Stomach (tissue), 9 donors: Measurements from ENCODE around the gene LRFN2. TPM values are rescaled to one million over a fixed set of nuclear protein-coding genes. Genes with fewer than 3 reads are reported as not detected.

Source experiments
- DNase-seq, 2 donors: peaks; one replicate each; pipeline versions ENCODE4 v3.0.0 to v3.0.0-alpha.2; 2013 to 2019
- H3K27ac ChIP-seq, 5 donors: fragments of 200-600 bp in 4 of 5; sonication (generic) in 4 of 5; one replicate each; pipeline ENCODE4 v1.5.1; 2013 to 2019; ENCODE audit warnings: mild to moderate bottlenecking in 1 of 5, moderate library complexity in 1 of 5
- H3K27me3 ChIP-seq, 3 donors: fragments of 200-600 bp; sonication (generic); one replicate each; pipeline ENCODE4 v1.5.1; 2017 to 2019; ENCODE audit warnings: mixed run types in 1 of 3
- H3K36me3 ChIP-seq, 4 donors: fragments of 200-600 bp; sonication (generic); 1 replicate in 3 of 4; 2 replicates in 1 of 4; pipeline ENCODE4 v1.5.1; 2016 to 2019
- H3K4me1 ChIP-seq, 4 donors: fragments of 200-600 bp; sonication (generic); one replicate each; pipeline ENCODE4 v1.5.1; 2016 to 2019
- H3K4me3 ChIP-seq, 4 donors: fragments of 200-600 bp; sonication (generic) in 3 of 4; one replicate each; pipeline ENCODE4 v1.5.1; 2016 to 2019; ENCODE audit warnings: mild to moderate bottlenecking in 1 of 4
- H3K9me3 ChIP-seq, 4 donors: fragments of 200-600 bp; sonication (generic); one replicate each; pipeline ENCODE4 v1.5.1; 2016 to 2019
- EP300 ChIP-seq: sonication (generic); formaldehyde crosslinking; IDR thresholded peaks from one replicate; pipeline ENCODE4 v1.6.1; 2017; ENCODE audit warnings: antibody characterized with exemption
- POLR2A ChIP-seq, 4 donors: fragments of 450-650 bp; IDR thresholded peaks; one replicate each; pipeline ENCODE4 v1.6.1; 2016; ENCODE audit warnings: antibody characterized with exemption in 4 of 4, control low read depth in 2 of 4, mild to moderate bottlenecking in 1 of 4, moderate library complexity in 1 of 4
- POLR2AphosphoS5 ChIP-seq, 3 donors: sonication (generic); formaldehyde crosslinking; IDR thresholded peaks; one replicate each; pipeline ENCODE4 v1.6.1; 2016; ENCODE audit warnings: antibody characterized with exemption in 3 of 3
- WGBS, 5 donors: extraction: QIAGEN DNeasy Blood & Tissue Kit in 3 of 5; methylation state at CpG; one replicate each; pipeline versions ENCODE4 v1.1.5 to v1.1.7; 2013 to 2018; 5-methylcytosine and 5-hydroxymethylcytosine counted together
- intact Hi-C: fragments of 100-400 bp; cut with DNase I; formaldehyde crosslinking; loops from one replicate; pipeline ENCODE4 v1.15.1; 2023; ENCODE audit warnings: low total_unique reads
- polyA plus RNA-seq, 3 donors: library from polyadenylated mRNA; stranded (reverse); fragments of 200-250 nt; gene quantifications; one replicate each; pipeline ENCODE4 v1.2.3, GENCODE V29; 2013
- total RNA-seq, 5 donors: library from RNA; depleted of rRNA; stranded (reverse); fragments of >200 nt; gene quantifications; one replicate each; pipeline versions ENCODE4 v1.1.0 to v1.2.3, GENCODE V29; 2014 to 2016
- TF ChIP-seq, protein P1 (sequence below), 7 experiments: fragments of 450-650 bp in 4 of 7; fragments of 200-600 bp in 3 of 7; sonication (generic) in 3 of 7; IDR thresholded peaks; one replicate each; pipeline ENCODE4 v1.5.1; 2016 to 2019; ENCODE audit warnings: antibody characterized with exemption in 7 of 7, control low read depth in 2 of 7, mild to moderate bottlenecking in 1 of 7
- donor health status: healthy with polysubstance abuse.
- donor health status: Bipolar disorder and iron deficiency.
- donor health status: healthy.

LRFN2 gene
- total and polyA plus RNA-seq, 8 donors = 0.10 TPM; not detected in 7

DNA sequence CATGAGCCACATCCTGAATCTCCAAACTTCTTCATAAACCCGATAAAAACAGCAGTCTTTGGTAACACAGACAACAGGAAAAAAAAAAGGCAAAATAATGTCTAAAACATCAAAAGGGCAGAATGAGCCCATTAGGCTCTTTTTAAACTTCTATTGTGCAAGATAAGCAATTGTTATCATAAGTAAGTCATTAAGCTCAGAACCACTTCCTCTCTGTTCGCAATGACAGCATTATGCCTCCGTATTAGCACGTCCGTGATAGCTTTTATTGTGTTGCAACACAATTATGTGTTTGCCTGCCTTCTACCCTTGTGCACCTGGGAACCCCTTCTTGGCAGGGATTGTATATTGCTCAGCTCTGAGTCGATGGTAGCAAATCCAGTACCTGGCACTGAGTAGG, 147.1 kb downstream of the LRFN2 start:
- H3K9me3 ChIP-seq = no peaks in the 10 kb centered on the region
- no peaks in the 10 kb centered on the region for H3K27me3 ChIP-seq
- no peak for TF ChIP-seq EP300
- no peak for TF ChIP-seq POLR2AphosphoS5 (IDR thresholded peaks at IDR 0.05)
- TF ChIP-seq, protein P1, sequence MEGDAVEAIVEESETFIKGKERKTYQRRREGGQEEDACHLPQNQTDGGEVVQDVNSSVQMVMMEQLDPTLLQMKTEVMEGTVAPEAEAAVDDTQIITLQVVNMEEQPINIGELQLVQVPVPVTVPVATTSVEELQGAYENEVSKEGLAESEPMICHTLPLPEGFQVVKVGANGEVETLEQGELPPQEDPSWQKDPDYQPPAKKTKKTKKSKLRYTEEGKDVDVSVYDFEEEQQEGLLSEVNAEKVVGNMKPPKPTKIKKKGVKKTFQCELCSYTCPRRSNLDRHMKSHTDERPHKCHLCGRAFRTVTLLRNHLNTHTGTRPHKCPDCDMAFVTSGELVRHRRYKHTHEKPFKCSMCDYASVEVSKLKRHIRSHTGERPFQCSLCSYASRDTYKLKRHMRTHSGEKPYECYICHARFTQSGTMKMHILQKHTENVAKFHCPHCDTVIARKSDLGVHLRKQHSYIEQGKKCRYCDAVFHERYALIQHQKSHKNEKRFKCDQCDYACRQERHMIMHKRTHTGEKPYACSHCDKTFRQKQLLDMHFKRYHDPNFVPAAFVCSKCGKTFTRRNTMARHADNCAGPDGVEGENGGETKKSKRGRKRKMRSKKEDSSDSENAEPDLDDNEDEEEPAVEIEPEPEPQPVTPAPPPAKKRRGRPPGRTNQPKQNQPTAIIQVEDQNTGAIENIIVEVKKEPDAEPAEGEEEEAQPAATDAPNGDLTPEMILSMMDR (IDR thresholded peaks at IDR 0.05) = no peak
- TF ChIP-seq POLR2A (IDR thresholded peaks at IDR 0.05) = no peak
- no peak overlapping the region for H3K4me3 ChIP-seq
- WGBS, 5 donors = 14 to 40% (median 27%) methylated on average over 6 of the region's 6 CpGs
- no peaks in the 10 kb centered on the region for H3K36me3 ChIP-seq
- H3K4me1 ChIP-seq = no peaks in the 10 kb centered on the region
- DNase-seq = peak in 1 of 2 donors; percentile 37
- H3K27ac ChIP-seq = no peak overlapping the region
- intact Hi-C loops = no loop called here

DNA sequence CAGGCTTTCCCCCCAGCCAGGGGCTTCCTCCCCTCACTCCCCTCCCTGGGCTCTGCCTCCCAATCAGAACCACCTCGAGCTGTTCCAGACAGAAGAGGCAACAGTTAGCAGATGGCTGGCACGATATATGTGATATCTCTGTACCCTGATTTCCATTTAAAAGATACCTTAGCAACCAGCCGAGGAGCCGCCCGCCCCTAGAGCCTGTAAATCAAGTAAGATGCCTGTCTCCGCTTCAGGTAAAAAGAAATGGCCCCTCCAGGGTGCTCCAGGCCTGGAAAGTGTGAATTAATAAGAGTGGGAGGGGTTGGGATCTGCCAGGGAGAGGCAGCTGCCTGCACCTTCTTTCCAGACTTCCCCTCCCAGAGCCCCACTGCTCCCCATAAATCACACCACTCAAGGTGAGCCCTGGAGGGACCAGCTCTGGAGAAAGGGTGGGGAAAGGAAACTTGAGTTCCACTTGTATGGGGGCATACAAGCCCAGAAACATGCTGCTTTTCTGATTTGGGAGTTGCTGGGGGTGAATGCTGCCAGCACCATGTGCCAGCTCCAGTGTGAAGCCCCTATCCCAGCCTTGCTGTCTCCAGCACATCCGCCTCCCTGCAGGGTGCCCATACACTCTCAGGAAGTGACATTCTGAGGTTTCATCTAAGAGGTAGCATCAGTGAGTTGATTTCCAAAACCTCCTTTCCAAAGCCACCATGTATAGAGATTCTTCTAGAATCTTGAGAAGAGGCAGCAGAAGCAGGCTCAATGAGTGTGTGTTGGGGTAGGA, 148.0 kb downstream of the LRFN2 start:
- 74 to 92% (median 88%) methylated on average over 7 of the region's 7 CpGs for WGBS, 5 donors
- no peak overlapping the region for H3K27ac ChIP-seq
- TF ChIP-seq EP300 = no peak
- TF ChIP-seq POLR2A (IDR thresholded peaks at IDR 0.05) = no peak
- no peak for TF ChIP-seq POLR2AphosphoS5 (IDR thresholded peaks at IDR 0.05)
- TF ChIP-seq, protein P1 (IDR thresholded peaks at IDR 0.05) = no peak

DNA sequence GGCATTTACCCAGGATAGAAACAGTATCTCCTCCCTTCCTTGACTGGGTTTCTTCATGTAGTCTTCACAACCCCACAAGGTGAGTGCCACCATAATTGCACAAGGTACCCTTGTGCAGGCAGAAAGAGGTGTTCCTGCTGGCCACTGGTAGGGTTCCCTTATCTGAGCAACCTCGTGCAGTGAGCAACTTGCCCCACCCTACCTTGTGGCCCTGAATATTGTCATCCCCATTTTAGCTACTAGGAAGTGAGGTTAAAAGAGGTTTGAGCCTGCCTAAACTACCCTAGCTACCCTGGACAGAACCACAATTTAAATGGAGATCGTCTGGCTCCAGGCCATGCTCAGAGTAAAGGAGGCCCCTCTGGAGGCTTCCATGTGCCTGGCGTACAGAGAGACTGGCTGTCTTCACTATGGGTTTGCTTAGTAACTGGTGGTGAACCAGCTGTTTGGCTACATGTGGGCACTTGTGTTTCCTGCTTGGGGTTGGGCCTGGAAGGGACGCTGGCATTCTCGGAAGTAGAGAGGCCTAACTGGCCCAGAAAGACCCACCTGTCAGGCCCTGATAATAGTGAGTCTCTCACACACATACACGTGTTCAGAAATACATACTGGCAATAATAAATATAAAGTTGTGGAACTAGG, 148.8 kb downstream of the LRFN2 start:
- intact Hi-C loops = no loop called here
- WGBS, 5 donors = 68 to 81% (median 71%) methylated on average over 5 to 6 of the region's 6 CpGs
- no peaks in the 10 kb centered on the region for H3K36me3 ChIP-seq
- no peak overlapping the region for H3K27ac ChIP-seq
- no peaks in the 10 kb centered on the region for H3K27me3 ChIP-seq
- H3K9me3 ChIP-seq = no peaks in the 10 kb centered on the region
- peak in 1 of 2 donors; percentile 12 for DNase-seq
- no peak for TF ChIP-seq POLR2AphosphoS5 (IDR thresholded peaks at IDR 0.05)
- TF ChIP-seq, protein P1 (IDR thresholded peaks at IDR 0.05) = no peak
- TF ChIP-seq POLR2A (IDR thresholded peaks at IDR 0.05) = no peak
- TF ChIP-seq EP300 = no peak
- H3K4me3 ChIP-seq = no peak overlapping the region
- H3K4me1 ChIP-seq = no peaks in the 10 kb centered on the region

More for the DNA sequence above, 148.0 kb downstream of the LRFN2 start:
- Histone ChIP-seq H3K27me3 (no peaks in the 10 kb centered on the region), H3K36me3 (no peaks in the 10 kb centered on the region), H3K9me3 (no peaks in the 10 kb centered on the region), H3K4me3 (no peak overlapping the region), H3K4me1 (no peaks in the 10 kb centered on the region)
- DNase-seq = no peak
- intact Hi-C loops = no loop called here

DNA sequence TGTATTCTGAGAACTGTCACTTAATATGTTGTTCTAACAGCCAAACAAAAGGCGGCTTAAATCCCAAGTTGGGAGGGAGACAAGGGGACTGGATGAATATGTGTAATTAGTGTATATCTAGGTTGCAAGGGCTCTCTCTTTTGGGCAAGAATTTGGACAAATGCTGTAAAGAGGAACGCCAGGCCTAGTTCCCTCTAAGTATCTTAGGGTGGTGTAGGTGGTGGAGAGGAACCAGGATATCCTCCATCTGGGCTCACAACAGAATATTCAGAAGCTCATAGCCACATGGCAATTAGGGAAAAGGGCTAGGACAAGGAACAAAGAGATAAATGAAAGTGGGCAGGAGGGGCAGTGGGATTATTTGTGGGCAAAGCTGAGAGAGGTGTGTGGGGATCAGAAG, 149.5 kb downstream of the LRFN2 start:
- 86 to 97% (median 94%) methylated on average over 2 of the region's 2 CpGs for WGBS, 5 donors
- intact Hi-C loops = no loop called here
- H3K36me3 ChIP-seq = no peaks in the 10 kb centered on the region
- no peak overlapping the region for H3K27ac ChIP-seq
- no peaks in the 10 kb centered on the region for H3K27me3 ChIP-seq
- no peak for TF ChIP-seq POLR2AphosphoS5 (IDR thresholded peaks at IDR 0.05)
- no peak for TF ChIP-seq POLR2A (IDR thresholded peaks at IDR 0.05)
- no peak for TF ChIP-seq EP300
- TF ChIP-seq, protein P1 (IDR thresholded peaks at IDR 0.05) = no peak
- H3K4me1 ChIP-seq = no peaks in the 10 kb centered on the region
- H3K4me3 ChIP-seq = no peak overlapping the region
- no peak for DNase-seq
- H3K9me3 ChIP-seq = no peaks in the 10 kb centered on the region
